ENCODE data around the gene PDE3A. TPM values are rescaled to one million over a fixed set of nuclear protein-coding genes. Genes with fewer than 3 reads are reported as not detected.

Gene PDE3A
- total and polyA plus RNA-seq, 4 donors, result 1.5 to 15.8 (median 3.4) TPM

DNA sequence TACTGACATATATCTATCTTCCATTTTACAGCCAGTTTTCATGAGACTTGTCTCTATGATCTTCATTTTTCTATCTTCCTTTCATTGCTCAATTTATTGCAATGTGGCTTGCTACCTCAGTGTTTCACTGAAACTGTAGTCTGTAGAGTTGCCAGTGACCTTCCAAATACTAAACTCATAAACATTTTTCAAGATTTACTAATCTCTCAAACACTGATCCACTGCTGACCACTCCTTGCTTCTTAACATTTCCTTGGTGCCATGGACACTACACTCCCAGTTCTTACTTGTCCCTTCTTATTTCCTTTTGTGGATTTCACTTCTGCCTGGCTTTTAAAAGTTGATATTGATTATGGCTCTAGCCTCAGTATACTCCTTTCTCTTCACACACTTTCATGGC lies 231.4 kb downstream of the PDE3A start:
- TF ChIP-seq, protein P1, sequence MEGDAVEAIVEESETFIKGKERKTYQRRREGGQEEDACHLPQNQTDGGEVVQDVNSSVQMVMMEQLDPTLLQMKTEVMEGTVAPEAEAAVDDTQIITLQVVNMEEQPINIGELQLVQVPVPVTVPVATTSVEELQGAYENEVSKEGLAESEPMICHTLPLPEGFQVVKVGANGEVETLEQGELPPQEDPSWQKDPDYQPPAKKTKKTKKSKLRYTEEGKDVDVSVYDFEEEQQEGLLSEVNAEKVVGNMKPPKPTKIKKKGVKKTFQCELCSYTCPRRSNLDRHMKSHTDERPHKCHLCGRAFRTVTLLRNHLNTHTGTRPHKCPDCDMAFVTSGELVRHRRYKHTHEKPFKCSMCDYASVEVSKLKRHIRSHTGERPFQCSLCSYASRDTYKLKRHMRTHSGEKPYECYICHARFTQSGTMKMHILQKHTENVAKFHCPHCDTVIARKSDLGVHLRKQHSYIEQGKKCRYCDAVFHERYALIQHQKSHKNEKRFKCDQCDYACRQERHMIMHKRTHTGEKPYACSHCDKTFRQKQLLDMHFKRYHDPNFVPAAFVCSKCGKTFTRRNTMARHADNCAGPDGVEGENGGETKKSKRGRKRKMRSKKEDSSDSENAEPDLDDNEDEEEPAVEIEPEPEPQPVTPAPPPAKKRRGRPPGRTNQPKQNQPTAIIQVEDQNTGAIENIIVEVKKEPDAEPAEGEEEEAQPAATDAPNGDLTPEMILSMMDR (IDR thresholded peaks at IDR 0.05; ENCODE audit: control extremely low read depth, extremely low read depth), result no peak
- Histone ChIP-seq H3K27me3 (ENCODE audit: control insufficient read depth in 3 of 3, insufficient read depth in 3 of 3, low read length in 2 of 3) (no peaks in the 10 kb centered on the region), H3K9ac (ENCODE audit: insufficient read depth in 1 of 2, low read length in 2 of 2) (no peak overlapping the region), H3K4me1 (ENCODE audit: control insufficient read depth in 5 of 5, insufficient read depth in 5 of 5, low read length in 5 of 5) (peaks cover 0 to 26% (median 7%) of the 10 kb centered on the region in 5 donors), H3K27ac (ENCODE audit: low read depth in 1 of 2, low read length in 1 of 2) (peak overlapping the region in 1 of 2 donors; percentile 74), H3K9me3 (ENCODE audit: control insufficient read depth in 4 of 4, insufficient read depth in 3 of 4, low read length in 3 of 4) (no peaks in the 10 kb centered on the region), H3K36me3 (ENCODE audit: control insufficient read depth in 4 of 4, insufficient read depth in 4 of 4, low read length in 4 of 4) (no peaks in the 10 kb centered on the region), H3K4me3 (no peak overlapping the region)
- ATAC-seq (ENCODE audit: insufficient read depth, low FRiP score), result no peak
- no peak for DNase-seq

DNA sequence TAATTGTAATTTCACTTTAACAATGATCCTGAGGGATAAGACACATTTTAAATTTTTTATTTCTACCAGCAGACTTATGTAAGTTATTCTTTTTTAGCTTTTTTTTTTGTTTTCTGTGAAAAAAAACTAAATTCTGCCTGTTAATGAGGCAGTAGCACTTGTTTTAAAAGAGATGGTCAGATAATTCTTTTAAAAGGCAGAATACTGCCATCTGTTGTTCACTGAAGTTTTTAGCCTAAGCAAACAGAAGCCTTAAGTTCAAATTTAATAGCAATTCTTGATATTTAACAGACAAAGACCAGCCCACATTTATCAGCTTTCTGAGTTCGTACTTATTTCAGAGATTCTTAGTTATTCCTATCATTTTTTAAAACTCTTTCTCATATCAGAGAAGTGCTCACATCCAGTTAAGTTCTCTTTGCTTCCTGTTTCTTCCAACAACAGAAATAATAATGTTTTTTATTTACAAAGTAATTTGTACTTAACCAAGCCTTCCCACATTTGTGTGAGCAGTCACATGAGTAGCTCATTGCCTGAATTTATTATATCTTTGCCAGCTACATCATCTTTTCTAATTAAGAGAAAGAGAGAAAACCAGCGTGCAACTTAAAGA lies 233.4 kb downstream of the PDE3A start:
- TF ChIP-seq, protein P1 (IDR thresholded peaks at IDR 0.05; ENCODE audit: control extremely low read depth, extremely low read depth), result no peak
- H3K4me3 ChIP-seq, result no peak overlapping the region
- WGBS, 2 donors, result 64 to 82% methylated on average over 2 of the region's 2 CpGs
- peaks cover 0 to 22% (median 7%) of the 10 kb centered on the region in 5 donors for H3K4me1 ChIP-seq (ENCODE audit: control insufficient read depth in 5 of 5, insufficient read depth in 5 of 5, low read length in 5 of 5)
- DNase-seq, result peak in 2 of 3 donors; percentile 46 to 67
- H3K27ac ChIP-seq (ENCODE audit: low read depth in 1 of 2, low read length in 1 of 2), result no peak overlapping the region
- H3K9ac ChIP-seq (ENCODE audit: insufficient read depth in 1 of 2, low read length in 2 of 2), result no peak overlapping the region
- H3K36me3 ChIP-seq (ENCODE audit: control insufficient read depth in 4 of 4, insufficient read depth in 4 of 4, low read length in 4 of 4), result no peaks in the 10 kb centered on the region
- no peaks in the 10 kb centered on the region for H3K9me3 ChIP-seq (ENCODE audit: control insufficient read depth in 4 of 4, insufficient read depth in 3 of 4, low read length in 3 of 4)
- H3K27me3 ChIP-seq (ENCODE audit: control insufficient read depth in 3 of 3, insufficient read depth in 3 of 3, low read length in 2 of 3), result no peaks in the 10 kb centered on the region
- no peak for ATAC-seq (ENCODE audit: insufficient read depth, low FRiP score)

DNA sequence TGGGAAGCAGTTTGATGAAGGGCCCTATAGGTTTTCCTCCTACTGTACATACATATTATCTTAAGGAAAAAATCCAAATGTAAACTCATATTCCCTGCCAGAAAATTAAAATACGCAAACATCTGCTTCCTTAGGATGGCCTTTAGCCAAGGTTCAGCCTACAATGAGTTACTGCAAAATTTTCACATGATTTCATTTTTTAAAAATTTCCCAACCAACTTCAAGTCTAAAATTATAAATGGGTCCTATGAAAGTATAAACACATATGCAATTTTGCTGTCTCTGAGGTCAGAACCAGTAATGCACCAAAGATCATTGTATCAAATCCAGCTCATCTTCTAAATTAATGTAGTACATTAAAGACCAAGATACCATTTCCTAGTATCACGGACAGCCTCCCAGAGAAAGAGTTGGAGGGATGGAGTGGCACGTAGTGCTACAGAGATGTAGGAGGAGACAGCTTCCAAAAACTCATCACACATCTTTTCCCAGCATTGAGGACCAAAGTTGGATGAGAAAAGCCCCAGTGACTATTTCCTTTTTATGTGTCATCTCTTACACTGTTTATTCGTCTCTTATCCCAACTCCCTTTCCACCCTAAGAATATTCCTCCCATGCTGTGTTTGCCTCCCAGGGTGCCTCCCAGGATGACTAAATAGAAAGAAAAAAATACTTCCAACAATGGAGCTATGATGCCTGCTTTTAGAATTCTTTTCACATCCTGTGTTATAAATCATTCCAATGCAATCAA lies 234.5 kb downstream of the PDE3A start:
- Histone ChIP-seq H3K27me3 (ENCODE audit: control insufficient read depth in 3 of 3, insufficient read depth in 3 of 3, low read length in 2 of 3) (no peaks in the 10 kb centered on the region), H3K27ac (ENCODE audit: low read depth in 1 of 2, low read length in 1 of 2) (peak overlapping the region in 1 of 2 donors; percentile 68), H3K9ac (ENCODE audit: insufficient read depth in 1 of 2, low read length in 2 of 2) (no peak overlapping the region), H3K36me3 (ENCODE audit: control insufficient read depth in 4 of 4, insufficient read depth in 4 of 4, low read length in 4 of 4) (no peaks in the 10 kb centered on the region), H3K4me3 (no peak overlapping the region), H3K4me1 (ENCODE audit: control insufficient read depth in 5 of 5, insufficient read depth in 5 of 5, low read length in 5 of 5) (peaks cover 0 to 20% (median 7%) of the 10 kb centered on the region in 5 donors), H3K9me3 (ENCODE audit: control insufficient read depth in 4 of 4, insufficient read depth in 3 of 4, low read length in 3 of 4) (no peaks in the 10 kb centered on the region)
- peak in 2 of 3 donors; percentile 65 to 70 for DNase-seq
- ATAC-seq (ENCODE audit: insufficient read depth, low FRiP score), result no peak
- TF ChIP-seq, protein P1 (IDR thresholded peaks at IDR 0.05; ENCODE audit: control extremely low read depth, extremely low read depth), result no peak
- 49 to 60% methylated on average over 4 of the region's 4 CpGs for WGBS, 2 donors

Data from lung (tissue), 12 donors.